ENCODE data around the gene VSIG4.

DNA sequence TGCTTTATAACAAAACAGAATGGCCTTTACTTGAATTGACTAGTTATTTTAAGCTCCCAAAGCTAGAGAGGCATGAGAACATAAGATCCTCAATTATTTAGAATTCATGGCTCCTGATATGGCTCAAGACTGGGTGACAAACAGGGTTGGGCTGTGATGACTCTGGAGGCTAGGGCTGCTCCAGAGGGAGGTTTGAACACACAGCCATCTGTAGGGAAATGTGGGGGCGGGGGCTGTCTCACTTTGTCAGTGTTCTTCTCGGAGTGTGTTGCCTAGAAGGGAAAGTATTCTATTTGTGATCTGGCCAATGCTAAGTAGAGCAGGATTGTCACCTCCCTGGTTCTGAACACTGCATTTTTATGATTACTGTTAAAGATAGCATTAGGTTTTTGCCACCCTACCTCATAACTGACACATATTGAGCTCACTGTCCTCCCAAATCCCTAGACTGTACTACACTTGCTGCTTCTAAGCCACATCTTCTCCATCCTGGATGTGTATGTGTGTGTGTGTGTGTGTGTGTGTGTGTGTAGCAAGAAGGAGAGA lies 45.9 kb downstream of the VSIG4 start:
- TF ChIP-seq ZNF274 (IDR thresholded peaks at IDR 0.05; ENCODE audit: low read depth, low read length): no peak
- TF ChIP-seq YY1 (IDR thresholded peaks at IDR 0.05; ENCODE audit: insufficient read depth, insufficient read length): no peak
- TF ChIP-seq SUZ12 (IDR thresholded peaks at IDR 0.05; ENCODE audit: extremely low read depth, insufficient read depth, insufficient read length): no peak

All from NT2/D1 (cell line).